Measurements from ENCODE around the gene TMEM255A. TPM values are rescaled to one million over a fixed set of nuclear protein-coding genes. Genes with fewer than 3 reads are reported as not detected.

Gene TMEM255A
- total RNA-seq (2014; rRNA removed; shearing (Covaris generic)), result 0.45 and 0.69 TPM in 2 replicates

GRCh38 chrX:120310861-120311726, at the start of gene TMEM255A:
Gene TMEM255A, minus strand, starts transcription at chrX:120311461. Its CDS starts 152 bp downstream, at chrX:120311309.

GRCh38 chrX:120250522-120251271, 60.6 kb downstream of the TMEM255A start, which contains the start of gene ZBTB33:
Gene ZBTB33, plus strand, starts transcription at chrX:120250812. Its CDS starts 2,604 bp downstream, at chrX:120253416.

Other genes starting within 250 kb of the TMEM255A start
- gene RHOXF2B, start 233.8 kb downstream of the TMEM255A start, total RNA-seq (2014; rRNA removed; shearing (Covaris generic)), result not detected in 2 replicates
- not detected in 2 replicates for gene RHOXF1, start 195.5 kb downstream of the TMEM255A start, total RNA-seq (2014; rRNA removed; shearing (Covaris generic))
- not detected in 2 replicates for gene RHOXF2, start 152.8 kb downstream of the TMEM255A start, total RNA-seq (2014; rRNA removed; shearing (Covaris generic))
- 6.1 and 7.1 TPM in 2 replicates for gene ZBTB33, start 60.6 kb downstream of the TMEM255A start, total RNA-seq (2014; rRNA removed; shearing (Covaris generic))
- gene ATP1B4, start 50.6 kb upstream of the TMEM255A start, total RNA-seq (2014; rRNA removed; shearing (Covaris generic)), result not detected in 2 replicates
- 16.4 and 16.9 TPM in 2 replicates for gene LAMP2, start 157.8 kb upstream of the TMEM255A start, total RNA-seq (2014; rRNA removed; shearing (Covaris generic))
- gene CUL4B, start 249.5 kb upstream of the TMEM255A start, total RNA-seq (2014; rRNA removed; shearing (Covaris generic)), result 37.1 and 39.5 TPM in 2 replicates

All from A375 (cell line).